HG02973 (cell line): Measurements from ENCODE around the gene TP53TG5.

Experiments used
- ATAC-seq: cut with Tn5 transposase; IDR thresholded peaks from one replicate; pipeline ENCODE4 v1.9.1; 2021; ENCODE audit warnings: moderate library complexity; ENCODE audit not compliant: unreplicated experiment

TP53TG5 gene

GRCh38 chr20:45378191-45378590, at the start of gene TP53TG5:
TP53TG5 (minus strand) TSS chr20:45378325; CDS start chr20:45378236, 89 bp downstream.
- ATAC-seq, result no peak

GRCh38 chr20:45427236-45428149, 49.4 kb upstream of the TP53TG5 start:
- no peak for ATAC-seq

- no peak for ATAC-seq
Observed at GRCh38 chr20:45426320-45427016, 48.3 kb upstream of the TP53TG5 start.

- no peak for ATAC-seq
Observed at GRCh38 chr20:45425561-45425960, 47.4 kb upstream of the TP53TG5 start.

GRCh38 chr20:45423700-45424099, 45.6 kb upstream of the TP53TG5 start:
- no peak for ATAC-seq

GRCh38 chr20:45420125-45420524, 42.0 kb upstream of the TP53TG5 start:
- no peak for ATAC-seq

- ATAC-seq, result peak; percentile 57
Observed at GRCh38 chr20:45419188-45420091, 41.3 kb upstream of the TP53TG5 start.

GRCh38 chr20:45416917-45417316, 38.8 kb upstream of the TP53TG5 start:
- ATAC-seq, result no peak

- peak; percentile 56 for ATAC-seq
Observed at GRCh38 chr20:45415822-45416637, 37.9 kb upstream of the TP53TG5 start, which contains the start of gene PIGT. PIGT (plus strand) TSS chr20:45416141; CDS start chr20:45416157, 16 bp downstream.

GRCh38 chr20:45413479-45413878, 35.4 kb upstream of the TP53TG5 start:
- no peak for ATAC-seq

- no peak for ATAC-seq
Observed at GRCh38 chr20:45412653-45413052, 34.5 kb upstream of the TP53TG5 start.

- no peak for ATAC-seq
Observed at GRCh38 chr20:45410887-45411286, 32.8 kb upstream of the TP53TG5 start.

- ATAC-seq, result no peak
Observed at GRCh38 chr20:45409521-45410272, 31.6 kb upstream of the TP53TG5 start.

GRCh38 chr20:45408646-45409213, 30.6 kb upstream of the TP53TG5 start:
- ATAC-seq, result no peak

- no peak for ATAC-seq
Observed at GRCh38 chr20:45407783-45408645, 29.9 kb upstream of the TP53TG5 start, which contains the start of gene DBNDD2. DBNDD2 (plus strand) TSS chr20:45408289; CDS start chr20:45408468, 179 bp downstream.

GRCh38 chr20:45407067-45407745, 29.1 kb upstream of the TP53TG5 start:
- ATAC-seq, result no peak
